ENCODE data around the gene DOCK2.

DOCK2 gene

DNA sequence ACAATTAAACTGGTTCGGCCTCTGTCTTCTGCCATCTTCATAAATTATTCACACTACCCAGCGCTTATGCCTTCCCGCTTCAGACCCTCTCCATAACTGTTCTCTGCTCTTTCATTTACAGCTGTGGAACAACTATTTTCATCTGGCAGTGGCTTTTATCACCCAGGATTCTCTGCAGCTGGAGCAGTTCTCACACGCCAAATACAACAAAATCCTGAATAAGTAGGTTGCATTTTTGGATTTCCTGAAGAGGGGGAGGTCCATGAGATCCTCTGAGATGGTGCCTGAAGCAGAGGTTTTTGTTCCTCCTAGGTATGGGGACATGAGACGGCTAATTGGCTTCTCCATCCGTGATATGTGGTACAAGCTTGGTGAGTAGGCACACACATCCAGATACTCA lies 371.3 kb downstream of the DOCK2 start:
- no peak for DNase-seq

DNA sequence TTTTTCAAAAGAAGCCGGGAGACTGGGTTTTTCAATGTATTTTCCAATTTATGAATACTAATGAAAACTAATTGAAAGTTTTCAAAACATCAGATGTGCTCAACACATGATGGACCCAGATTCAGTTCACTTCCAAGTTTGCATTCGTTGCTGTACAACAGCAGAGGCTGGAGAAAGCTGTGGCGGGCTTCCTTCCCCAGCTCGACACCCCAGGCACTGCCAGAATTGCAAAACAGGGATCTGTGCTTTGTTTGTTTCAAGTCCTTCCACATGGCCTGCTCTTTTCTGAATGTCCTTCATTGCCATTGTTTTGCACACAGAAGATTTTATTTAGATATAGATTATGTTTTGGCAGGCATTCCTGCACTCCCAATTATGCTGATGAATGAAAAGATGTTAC lies 373.5 kb downstream of the DOCK2 start:
- no peak for DNase-seq

DNA sequence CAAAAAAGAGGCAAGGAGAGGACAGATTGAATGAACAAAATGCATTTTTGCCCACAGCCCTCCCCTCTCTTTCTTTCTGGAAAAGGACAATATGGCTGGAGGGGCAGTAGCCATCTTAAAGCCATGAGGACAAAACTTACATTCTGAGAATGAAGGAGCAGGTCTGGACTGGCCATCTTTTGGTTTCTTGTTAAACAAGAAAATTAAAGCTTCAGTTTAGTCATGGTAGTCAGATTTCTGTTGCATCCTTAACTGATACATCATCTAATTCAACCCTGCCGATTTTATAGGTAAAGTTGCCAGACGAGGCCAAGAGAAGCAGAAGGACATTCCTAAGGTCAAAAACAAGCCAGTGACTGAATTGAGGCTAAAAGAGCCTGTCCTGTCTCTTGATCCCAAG lies 374.7 kb downstream of the DOCK2 start:
- no peak for DNase-seq

DNA sequence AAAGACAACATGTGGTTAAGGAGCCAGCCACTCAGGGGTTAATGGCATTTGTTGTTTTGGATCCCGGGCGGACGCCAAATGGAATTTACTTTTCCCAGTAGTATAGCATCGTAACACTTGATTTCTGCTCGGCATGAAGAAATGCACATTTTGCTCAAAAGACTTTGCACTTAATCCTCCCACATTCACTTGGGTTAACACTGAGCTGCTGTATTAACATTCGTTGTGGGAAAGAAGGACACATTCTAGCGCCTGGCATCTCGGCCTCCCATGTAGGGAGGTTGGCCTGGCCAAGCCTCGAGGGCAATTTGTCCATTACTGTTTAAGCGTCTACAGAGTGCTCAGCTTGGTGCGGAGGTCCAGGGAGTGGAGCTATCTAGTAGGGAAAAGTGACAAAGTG lies 375.5 kb downstream of the DOCK2 start:
- no peak for DNase-seq

DNA sequence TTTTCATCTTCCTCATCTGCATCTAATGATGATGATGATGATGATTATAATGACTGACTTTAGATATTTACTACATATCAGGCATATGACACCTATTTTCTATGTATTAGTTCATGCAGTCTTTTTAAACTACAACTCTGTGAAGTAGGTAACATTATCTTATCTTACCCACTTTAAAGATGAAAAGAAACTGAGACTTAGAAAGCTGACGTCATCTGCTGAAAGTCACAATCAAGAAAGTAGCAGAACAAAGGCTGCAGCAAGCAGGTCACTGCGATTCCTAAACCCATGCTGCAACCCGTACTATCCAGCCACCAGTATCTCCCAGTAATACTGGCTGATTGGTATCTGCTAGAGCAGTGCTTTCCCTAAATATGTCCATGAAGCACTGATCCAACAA lies 383.3 kb downstream of the DOCK2 start:
- no peak for DNase-seq

DNA sequence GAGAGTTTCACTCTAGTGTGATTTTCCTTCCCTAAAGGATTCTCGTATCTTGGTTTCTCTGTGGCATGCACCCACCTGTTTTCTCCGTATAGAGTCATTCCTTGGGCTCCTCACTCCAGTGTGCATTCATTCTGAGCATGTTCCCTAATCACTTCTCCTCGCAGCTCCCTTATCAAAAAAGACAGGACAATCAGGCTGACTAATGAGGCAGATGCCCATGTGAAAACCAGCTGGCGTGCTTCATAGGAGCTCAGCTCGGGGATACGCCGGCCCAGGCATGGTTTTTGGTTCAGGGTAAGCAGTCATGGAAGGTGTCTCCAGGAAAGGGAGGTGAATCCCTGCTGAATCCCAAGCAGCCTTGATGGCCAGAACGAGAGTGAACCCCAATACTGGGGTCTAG lies 384.4 kb downstream of the DOCK2 start:
- no peak for DNase-seq

DNA sequence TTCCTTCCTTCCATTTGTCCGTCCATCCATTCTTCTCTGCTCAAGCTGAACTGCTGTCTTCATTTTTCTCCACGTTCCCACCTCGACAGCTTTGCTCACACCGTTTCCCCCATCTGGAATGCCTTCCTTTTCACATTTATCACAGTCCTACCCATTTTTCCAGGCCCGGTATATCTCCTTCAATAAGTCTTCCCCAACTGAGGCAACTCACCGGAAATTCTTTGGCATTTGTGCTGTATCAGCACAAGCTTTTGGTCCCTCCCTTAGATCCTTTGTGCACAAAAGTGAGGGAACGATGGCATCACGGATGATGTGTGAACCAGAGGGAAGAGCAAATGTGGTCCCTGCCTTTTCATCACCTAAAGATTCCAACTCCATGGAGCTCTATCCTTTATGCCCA lies 388.8 kb downstream of the DOCK2 start:
- no peak for DNase-seq

DNA sequence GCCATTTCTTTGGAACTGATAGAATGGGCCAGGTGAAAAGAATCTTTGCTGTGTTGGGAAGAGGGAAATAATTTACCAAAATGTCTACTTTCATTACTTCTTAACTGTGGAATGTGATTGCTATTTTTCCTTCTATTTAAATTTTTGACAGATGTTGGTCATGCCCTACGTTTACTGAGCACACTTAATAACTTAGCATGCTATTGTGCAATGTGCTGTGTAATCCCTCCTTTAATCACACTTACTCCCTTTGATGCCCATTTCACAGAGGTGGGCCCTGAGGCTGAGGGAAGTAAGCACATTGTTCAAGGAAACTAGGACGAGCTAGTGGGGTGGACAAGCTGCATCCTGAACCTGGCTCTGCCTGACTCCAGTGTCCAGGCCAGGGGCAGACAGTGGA lies 391.0 kb downstream of the DOCK2 start:
- DNase-seq: no peak

DNA sequence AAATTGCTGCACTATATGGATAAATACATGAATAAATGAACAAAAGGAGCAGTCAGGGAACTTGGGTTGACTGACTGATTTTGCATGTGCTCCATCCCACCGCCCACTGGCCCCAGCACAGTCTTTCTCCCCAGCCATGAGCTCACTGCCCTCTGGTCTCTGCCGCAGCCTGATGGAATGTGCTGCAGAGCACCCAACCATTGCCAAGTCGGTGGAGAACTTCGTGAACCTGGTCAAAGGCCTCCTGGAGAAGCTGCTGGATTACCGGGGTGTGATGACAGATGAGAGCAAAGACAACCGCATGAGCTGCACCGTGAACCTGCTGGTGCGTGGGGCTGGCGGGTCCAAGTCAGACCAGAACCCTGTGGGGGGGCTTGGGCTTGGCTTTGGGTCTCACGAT lies 397.2 kb downstream of the DOCK2 start:
- no peak for DNase-seq

DNA sequence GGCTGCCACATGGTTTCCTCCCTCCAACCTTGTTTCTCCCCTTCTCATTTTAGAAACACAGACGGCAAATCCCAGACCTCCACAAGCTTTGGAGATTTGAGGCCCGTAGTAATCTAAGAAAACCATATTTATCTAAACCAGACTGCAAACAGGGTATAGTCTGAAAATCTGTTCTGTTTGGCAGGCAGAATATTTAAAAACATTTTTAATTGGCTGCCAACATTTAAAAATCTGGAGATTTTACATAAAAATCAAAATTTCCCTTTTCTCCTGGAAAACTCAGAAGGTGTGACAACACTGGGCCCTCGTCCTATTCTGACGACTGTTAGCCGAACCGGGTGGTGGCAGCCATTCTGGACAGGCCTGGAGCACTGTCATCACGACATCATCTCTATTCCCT lies 401.2 kb downstream of the DOCK2 start:
- DNase-seq: no peak

DNA sequence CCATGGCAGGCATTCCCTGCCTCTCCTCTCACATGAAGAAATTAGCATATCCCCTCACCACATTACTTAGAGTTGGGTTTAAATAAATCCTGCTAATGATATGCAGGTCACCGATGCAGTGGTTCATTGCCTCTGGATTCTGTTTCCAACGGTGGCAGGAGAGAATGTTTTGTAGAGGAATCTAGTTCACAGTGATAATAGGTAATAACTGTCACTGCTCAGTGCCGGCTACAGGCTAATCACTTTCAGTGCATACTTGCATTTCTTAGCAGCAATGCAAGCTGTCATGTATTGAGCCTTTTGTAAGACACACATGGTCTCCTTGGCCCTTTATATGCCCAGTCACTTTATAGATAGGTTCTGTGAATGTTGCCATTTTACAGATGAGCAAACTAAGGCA lies 402.8 kb downstream of the DOCK2 start:
- DNase-seq: no peak

DNA sequence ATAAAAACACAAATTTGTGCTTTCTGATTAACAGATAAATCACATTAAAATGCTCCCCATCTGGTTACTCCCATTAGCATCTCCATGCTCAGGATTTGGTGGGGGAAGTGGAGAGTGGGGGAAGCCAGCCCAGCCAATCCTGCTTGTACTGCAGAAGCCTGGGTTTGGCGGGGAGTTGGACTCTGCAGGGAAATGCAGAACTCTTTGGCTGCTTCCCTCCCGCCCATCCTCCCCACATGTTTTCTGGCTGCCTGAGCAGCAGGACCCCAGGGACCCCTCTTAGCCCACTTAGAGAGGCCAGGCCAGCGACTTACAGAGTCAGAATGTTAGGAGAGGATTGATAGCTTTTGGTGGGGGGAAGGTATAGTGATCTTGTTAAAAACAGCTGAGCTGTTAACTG lies 409.2 kb downstream of the DOCK2 start:
- DNase-seq: no peak

DNA sequence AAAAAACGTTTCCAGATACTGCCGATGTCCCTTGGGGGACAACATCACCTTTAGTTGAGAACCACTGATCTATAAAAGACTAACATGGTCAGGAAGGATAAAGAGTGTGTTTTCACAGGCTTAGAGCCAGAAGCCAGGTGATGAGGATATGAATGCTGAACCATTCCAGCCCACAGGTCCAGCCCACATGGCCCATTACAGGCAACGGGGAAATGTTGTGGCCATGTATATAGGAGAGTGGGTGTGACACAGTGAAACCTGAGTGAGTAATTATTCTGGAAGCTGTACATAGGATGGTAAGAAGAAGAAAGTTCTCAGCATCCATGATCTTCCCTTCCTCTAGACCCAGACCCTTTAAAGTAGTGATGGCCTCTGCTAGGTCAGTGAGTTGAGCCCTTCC lies 412.6 kb downstream of the DOCK2 start:
- DNase-seq: no peak

DNA sequence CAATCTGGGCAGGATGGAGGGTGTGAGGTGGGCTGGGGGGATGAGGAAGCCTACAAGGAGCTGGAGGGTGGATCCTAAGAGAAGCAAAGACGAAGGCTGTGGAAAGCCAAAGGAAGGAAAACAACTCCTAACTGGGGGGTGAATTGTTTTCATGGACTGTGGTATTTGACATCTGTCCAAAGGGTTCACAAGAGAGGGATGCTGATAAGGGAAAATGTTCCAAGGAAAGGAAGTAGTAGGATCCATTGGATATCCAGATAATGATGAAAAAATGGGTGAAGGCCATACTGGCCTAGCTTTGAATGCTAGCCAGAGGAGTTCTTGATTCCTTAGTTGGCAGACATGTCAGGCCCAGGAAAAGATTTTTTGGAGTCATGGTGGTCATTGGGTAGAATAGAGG lies 416.8 kb downstream of the DOCK2 start:
- DNase-seq: no peak

DNA sequence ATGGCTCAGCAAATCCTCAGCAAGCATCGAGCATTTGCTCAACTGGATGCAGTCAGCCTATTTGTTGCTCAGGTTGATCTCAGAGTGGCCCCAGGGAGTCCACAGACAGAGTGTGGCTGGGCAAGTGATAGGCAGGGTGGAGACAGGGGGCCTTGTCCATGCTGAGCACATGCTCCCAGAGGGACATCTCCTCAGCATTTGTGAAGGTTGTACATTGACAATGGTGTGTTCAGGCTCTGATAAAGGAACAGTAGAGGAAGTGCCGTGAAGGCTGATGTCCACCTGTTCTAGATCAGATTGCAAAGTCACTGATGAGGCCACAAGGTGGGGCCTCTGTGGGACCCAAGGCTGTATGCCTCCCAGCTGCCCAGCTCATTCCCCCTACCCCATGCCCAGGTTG lies 418.5 kb downstream of the DOCK2 start:
- DNase-seq: no peak

DNA sequence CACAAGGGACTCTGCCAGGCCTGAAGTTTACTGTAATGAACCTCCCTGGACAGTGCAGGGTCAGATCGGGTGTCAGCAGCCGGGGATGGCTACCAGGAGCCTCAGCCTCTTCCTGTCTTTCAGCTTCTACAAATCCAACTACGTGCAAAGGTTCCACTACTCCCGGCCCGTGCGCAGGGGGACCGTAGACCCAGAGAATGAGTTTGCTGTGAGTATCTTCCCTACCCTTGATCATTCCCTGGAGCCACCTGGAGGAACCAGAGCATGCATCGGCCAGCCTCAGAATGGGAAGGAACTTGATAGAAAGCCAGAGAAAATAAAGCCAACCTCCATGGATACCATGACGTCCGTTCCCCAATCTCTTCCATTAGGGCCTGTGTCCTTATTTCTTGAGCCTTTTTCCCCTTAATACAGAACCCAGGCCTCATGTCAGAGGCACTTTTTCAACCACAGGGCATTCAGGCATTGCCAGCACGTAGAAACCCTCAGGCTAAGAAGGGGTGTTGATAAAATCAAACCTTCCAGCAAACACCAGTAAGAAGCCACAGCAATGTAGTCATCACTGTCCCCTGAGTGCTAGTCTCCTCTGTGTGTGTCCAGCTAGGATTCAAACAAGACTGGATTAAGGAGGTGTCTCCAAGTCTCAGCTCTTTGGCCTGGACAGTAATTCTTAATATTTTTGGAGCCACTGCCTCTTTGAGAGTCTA lies 419.6 kb downstream of the DOCK2 start:
- DNase-seq: no peak

DNA sequence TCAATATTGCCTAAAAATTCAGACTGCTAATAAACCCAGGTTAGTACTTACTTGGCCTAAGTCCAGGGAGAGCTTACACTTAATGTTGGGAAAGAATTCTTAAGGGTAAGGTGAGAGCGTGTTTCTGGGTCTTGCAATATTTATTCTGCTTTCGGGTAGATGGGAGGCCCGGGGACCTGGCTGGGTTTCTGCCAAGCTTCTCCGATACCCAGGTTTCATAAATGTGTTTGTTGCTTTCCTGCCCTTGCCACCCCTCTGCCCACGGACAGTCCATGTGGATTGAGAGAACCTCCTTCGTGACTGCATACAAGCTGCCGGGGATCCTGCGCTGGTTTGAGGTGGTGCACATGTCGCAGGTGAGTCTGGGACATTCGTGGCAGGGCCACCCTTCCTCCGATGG lies 420.2 kb downstream of the DOCK2 start:
- no peak for DNase-seq

DNA sequence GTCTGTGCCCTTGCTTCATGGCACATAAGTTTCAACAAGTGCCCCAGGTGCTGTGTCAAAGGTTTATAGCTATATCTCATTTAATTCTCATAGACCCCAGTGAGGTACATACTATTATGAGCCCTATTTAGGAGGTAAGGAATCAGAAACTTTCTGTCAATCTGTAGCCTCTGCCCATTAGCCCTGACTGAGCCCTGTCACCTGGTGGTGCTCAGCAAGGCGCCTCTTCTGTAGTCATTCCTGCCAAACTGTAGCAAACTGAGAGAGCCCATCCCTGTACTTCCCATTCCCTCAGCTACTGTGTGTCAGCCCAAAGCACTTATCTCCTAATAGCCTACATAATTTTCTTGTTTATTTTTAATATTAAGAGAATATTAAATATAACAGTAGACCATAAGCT lies 422.1 kb downstream of the DOCK2 start:
- no peak for DNase-seq

DNA sequence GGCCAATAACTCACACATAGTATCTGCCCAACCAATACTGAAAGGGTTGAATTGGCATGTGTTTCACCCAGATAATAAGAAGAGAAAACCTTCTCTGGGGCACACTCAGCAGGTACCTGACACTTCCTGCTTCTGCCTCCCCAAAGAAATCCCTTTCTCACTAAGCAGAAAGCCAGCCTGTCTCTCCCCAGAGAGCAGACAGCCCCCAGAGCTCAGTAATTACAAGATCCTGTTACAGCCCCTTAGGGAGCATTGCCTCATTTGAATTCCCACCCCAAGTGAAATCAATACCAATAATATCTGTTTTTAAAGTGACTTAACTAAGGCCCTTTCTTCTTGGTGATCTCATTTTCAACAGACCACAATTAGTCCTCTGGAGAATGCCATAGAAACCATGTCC lies 430.1 kb downstream of the DOCK2 start:
- DNase-seq: no peak

DNA sequence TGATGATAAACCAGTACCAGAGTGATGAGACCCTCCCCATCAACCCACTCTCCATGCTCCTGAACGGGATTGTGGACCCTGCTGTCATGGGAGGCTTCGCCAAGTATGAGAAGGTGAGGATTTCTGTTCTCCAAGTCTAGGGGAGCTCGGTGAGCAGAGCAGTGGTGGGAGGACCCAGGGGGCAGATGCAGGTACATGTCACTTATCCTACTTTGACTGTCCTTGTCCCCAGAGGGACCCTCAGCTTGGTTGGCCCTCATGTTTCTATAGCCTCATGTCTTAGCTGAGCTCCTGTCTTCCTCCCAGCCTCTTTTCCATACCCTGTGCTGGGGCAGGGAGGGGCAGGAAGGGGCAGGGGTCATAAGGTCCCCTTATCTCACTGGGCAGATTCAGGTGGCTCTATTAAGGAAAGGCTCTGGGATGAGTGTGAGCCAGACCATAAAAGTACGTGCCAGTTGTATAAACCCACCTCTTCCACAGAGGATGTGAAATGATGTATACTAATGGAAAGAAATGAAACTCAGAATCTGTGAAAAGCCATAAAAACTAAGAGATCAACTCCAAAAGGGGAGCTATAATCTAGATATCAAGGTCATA lies 430.6 kb downstream of the DOCK2 start:
- no peak for DNase-seq

DNA sequence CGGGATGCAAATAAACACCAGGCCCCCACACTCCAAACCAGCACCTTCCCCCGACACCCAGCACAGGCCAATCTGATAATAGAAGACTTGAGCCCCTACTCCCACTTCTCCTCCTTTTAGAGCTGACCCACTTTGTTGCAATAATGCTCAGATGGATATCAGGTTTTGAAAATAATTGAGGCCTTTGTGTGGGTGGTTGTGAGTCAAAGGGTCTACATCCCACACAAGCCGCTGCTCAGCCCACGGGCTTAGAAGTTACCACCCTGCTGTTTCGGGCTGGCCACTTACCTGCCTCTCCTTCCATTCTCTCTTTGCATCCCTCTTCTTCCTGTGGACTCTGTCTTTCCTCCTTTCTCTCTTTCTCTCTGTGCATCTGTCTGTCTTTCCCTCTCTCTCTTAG lies 432.4 kb downstream of the DOCK2 start:
- no peak for DNase-seq

DNA sequence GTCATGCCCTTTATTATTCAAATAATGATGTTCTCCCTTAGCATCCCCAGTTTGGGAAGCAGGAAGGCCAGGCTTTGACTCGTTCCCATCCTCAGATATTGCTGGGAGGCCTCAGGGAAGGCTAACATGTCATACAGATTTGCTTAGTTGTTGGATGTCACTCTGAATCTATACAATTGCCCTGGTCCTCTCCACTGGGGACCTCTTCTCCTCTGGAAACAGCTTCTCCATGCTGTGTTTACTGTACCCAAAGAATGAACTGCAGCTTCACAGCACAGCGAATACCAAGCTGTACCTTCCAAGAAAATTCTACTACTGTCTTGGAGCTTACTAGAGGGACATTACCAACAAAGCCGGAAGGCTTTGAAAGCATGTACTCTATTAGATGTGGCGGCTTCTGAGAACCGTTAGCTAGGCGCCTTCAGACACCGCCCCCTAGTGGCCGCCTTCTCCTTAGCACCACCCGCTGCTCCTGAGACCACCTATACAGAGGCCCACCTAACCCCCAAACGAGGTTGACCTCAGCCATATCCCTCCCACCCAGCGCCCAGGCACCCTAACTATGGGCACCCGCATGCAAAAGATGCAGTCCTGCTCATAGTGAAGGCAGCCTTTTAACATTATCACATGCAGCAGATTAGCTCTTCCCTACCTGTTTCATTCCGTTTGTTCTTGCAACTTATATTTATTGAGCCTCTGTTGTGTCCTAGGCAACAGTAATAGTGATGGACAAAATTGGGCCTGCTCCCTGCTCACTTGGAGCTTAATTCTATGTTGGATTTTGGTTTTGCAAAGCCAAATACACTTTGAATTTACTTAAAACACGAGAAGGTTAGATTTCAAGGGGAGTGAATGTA lies 433.7 kb downstream of the DOCK2 start:
- DNase-seq: no peak

DNA sequence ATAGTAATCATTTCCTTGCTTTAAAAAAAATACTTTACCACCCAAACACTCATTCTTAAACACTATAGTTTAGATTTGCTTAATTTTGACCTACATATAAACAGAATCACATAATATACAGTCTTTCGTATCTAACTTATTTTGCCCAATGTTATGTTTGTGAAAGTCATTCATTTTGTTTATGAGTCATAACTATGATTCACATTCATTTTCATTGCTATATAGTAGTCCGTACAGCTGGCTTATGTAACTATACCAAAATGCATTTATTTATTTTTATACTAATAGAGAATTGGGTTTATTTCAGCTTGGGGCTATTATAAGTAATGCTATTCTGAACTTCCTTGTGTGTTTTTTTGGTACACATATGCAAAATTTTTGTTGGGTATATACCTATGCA lies 434.7 kb downstream of the DOCK2 start:
- no peak for DNase-seq

DNA sequence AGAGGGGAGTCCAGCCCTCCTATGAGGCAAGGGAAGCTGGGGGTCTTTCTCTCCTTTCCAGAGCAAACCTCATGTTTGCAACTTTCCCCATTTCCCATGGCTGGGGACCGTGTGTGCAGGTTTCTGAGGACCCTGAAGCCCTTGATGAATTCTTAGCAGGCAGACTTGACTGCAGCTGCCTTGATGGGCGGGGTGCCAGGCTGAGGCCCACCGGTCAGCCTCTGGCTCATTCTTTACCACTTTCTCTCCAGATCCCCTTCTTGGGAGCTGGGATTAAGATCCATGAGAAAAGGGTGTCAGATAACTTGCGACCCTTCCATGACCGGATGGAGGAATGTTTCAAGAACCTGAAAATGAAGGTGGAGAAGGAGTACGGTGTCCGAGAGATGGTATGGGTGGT lies 438.6 kb downstream of the DOCK2 start:
- no peak for DNase-seq
